ENCODE results near the gene KRT84.

KRT84 gene, protein sequence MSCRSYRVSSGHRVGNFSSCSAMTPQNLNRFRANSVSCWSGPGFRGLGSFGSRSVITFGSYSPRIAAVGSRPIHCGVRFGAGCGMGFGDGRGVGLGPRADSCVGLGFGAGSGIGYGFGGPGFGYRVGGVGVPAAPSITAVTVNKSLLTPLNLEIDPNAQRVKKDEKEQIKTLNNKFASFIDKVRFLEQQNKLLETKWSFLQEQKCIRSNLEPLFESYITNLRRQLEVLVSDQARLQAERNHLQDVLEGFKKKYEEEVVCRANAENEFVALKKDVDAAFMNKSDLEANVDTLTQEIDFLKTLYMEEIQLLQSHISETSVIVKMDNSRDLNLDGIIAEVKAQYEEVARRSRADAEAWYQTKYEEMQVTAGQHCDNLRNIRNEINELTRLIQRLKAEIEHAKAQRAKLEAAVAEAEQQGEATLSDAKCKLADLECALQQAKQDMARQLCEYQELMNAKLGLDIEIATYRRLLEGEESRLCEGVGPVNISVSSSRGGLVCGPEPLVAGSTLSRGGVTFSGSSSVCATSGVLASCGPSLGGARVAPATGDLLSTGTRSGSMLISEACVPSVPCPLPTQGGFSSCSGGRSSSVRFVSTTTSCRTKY

GRCh38 chr12:52385226-52385702 is at the start of gene KRT84:
KRT84 (minus strand) TSS chr12:52385652; CDS start chr12:52385585, 67 bp downstream.
- DNase-seq = no peak

GRCh38 chr12:52434760-52435530 is 49.5 kb upstream of the KRT84 start:
- no peak for DNase-seq

GRCh38 chr12:52434081-52434733 is 48.8 kb upstream of the KRT84 start, which contains the start of gene KRT75:
KRT75 (minus strand) TSS chr12:52434371; CDS start chr12:52434304, 67 bp downstream.
- DNase-seq = no peak

- no peak for DNase-seq
Observed at GRCh38 chr12:52433501-52434080, 48.1 kb upstream of the KRT84 start.

GRCh38 chr12:52432559-52433207 is 47.2 kb upstream of the KRT84 start:
- no peak for DNase-seq

GRCh38 chr12:52428121-52428520 is 42.7 kb upstream of the KRT84 start:
- no peak for DNase-seq

DNA sequence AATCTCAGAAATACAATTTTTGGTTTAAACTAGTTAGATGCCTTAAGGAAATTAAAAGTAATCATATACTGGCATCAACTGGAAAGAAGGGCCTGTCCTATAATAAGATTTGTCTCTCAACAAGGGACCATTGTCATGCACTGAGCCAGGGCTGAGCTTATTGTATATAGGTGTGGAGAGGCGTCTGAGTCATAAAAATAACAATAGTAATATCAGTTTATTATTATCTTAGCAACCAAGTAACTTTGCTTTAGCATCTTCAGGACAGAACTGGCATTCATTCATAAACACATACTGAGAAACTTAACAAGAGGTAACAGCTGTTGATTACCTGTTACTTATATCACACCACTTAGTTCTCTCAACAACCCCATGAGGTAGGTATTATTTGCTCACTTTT is 41.6 kb upstream of the KRT84 start:
- DNase-seq = no peak

DNA sequence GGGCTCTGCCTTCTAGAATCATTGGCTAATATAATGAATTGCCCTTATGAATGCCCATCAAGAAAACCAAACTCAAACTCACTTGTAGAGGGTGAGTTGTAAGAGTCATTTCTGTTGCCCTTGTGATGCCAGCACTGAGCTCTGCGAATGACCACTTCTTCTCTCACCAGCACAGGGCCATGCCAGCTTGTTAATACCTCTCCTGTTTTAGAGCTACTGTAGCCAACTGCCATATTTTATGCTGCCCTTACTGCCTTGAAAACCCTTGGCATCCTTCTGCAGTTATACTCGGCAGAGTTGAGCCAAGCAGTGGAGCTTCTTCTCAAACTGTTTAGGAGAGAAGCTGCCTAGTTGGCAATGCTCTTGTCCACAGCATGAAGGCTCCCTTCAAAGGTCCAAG is 40.6 kb upstream of the KRT84 start:
- no peak for DNase-seq

- no peak for DNase-seq
Observed at GRCh38 chr12:52425466-52425865, 40.0 kb upstream of the KRT84 start.

GRCh38 chr12:52423661-52424500 is 38.4 kb upstream of the KRT84 start:
- DNase-seq = no peak

DNA sequence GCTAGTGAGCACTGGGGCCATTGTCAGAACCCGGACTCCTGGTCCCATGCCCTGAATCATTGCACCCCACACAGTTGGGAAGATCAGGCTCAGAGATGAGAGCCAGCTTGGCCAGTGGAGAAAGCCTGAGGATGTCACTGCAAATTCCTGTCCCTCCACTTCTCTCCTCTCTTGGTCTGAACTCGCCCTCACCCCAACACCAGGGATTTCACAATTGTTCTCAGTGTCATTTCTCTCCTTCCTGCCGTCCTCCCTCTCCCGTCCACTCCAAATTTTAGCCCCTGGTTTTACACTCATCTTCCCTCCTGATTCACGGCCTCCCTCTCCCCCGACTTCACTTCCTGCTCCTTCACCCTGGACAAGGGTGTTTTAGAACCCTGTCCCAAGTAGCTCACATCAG is 37.6 kb upstream of the KRT84 start:
- no peak for DNase-seq

GRCh38 chr12:52419656-52420055 is 34.2 kb upstream of the KRT84 start:
- DNase-seq = no peak

DNA sequence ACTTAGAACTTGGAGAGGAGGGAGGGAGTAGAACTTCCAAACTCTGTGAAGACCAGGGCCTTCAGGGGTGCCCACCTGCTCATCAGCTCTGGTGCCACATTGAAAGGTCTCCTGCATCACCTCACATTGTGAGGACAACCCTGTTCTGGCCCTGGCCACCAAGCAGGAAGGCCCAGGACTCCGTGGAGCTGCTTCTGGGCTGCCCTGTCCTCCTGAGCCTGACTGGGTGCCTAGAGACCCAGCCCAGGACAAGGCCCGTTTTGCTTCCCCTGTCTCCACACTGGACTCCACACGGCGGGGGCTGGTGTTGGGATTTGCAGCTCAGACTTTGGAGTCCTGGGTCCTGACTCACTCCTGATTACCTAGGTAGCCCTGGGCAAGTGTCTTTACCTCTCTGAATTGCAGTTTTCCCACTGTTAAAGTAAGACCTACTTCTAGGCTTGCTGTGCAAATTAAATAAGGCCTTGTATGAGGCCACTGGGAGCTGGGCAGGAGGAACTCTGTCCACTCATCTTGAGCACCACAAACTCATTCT is 33.2 kb upstream of the KRT84 start:
- no peak for DNase-seq

GRCh38 chr12:52417740-52418139 is 32.3 kb upstream of the KRT84 start:
- DNase-seq = no peak

DNA sequence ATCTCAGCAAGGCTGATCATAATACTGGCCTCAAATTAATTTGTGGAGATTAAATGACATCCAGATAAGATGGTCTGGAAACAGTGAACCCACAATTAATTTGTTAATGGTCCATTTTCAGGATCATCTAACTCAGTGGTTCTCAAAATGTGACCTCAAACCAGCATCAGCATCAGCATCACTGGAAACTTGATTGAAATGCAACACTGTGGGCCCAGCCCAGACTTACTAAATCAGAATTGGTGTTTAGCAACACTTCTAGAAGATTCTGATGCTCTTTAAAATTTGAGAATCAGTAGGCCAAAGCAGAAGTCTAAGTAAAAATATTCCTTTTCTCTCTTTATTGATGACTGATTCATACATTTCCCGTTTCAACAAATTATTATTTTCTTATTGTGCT is 31.3 kb upstream of the KRT84 start:
- DNase-seq = no peak

GRCh38 chr12:52415870-52416750 is 30.7 kb upstream of the KRT84 start:
- no peak for DNase-seq

GRCh38 chr12:52414936-52415335 is 29.5 kb upstream of the KRT84 start:
- no peak for DNase-seq

DNA sequence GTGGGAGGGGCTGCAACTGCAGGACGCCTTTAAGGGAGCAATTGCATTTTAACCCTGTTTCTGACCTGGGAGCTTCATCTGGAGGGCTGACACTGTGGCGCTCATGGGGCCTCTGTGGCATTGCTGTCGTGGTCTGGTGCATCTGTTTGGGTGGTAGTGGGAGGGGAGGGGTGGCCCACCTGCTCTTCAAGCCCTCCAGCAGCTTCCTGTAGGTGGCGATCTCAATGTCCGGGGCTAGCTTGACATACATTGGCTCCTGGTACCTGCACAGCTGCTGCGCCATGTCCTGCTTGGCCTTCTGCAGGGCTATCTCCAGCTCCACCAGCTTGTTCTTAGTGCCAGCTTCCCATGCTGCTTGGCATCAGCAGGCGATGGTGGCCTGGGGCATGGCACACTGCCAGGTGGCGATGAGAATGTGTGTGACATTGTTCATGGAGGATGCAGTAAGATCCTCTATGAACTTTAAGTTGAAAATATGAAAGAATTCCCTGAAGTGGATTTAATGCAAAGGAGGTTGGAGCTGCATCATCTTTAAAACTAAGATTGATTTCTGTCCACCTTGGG is 28.4 kb upstream of the KRT84 start:
- DNase-seq = no peak

DNA sequence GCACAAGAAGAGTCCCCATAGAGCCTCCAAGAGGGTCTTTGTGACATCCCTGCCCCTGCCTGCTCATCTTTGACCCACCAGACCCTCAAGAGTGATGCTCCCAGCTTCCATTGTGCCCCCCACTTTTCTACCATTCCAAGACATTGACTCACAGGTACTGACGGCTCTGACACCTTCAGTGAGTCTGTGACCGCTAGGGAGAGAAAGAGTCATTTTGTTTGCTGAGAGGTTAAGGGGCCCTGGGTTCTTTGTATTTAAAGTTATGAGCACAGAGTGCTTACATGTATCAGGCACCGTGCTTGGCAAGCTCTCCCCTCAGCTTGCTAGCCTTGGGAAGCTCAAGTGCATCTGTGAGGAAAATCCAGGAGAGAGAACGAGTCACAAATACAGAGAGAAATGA is 27.8 kb upstream of the KRT84 start:
- DNase-seq = no peak

Measured in activated CD4-positive, CD25-positive, alpha-beta regulatory T cell (primary cell).